H1 (cell line): ENCODE measurements around the gene SSH2.

ENCODE experiments used
- KDM1A ChIP-seq: fragments of 200-600, 300-600 bp; sonication (generic); IDR thresholded peaks from 2 replicates; pipeline ENCODE4 v1.7.1; 2016; ENCODE audit warnings: mild to moderate bottlenecking, low read length, borderline replicate concordance
- RAD21 ChIP-seq, 2 experiments: IDR thresholded peaks in 1 of 2; conservative IDR thresholded peaks in 1 of 2; 2 replicates each; pipeline ENCODE4 v1.6.1; 2011; ENCODE audit warnings: low read depth in 2 of 2, low read length in 2 of 2, improper control_type of control experiment in 1 of 2, inconsistent platforms in 1 of 2, mild to moderate bottlenecking in 1 of 2, moderate library complexity in 1 of 2

GRCh38 chr17:29862951-29863350 lies 67.1 kb downstream of the SSH2 start:
- TF ChIP-seq KDM1A (no peak), RAD21 (IDR thresholded peaks at IDR 0.05 in 1 of 2, conservative IDR thresholded peaks at IDR 0.05 in 1 of 2; ENCODE audit: low read depth in 2 of 2, low read length in 2 of 2) (no peak)
